ENCODE measurements around the gene SORCS3. TPM values are rescaled to one million over a fixed set of nuclear protein-coding genes. Genes with fewer than 3 reads are reported as not detected.

The SORCS3 gene
- total and polyA plus RNA-seq, 10 of the 15 experiments (the other 5 are each of a cell fraction or from before 2014, with no cell fraction given): 0.01 to 0.04 (median 0.02) TPM; not detected in 7

- H3K27ac ChIP-seq (ENCODE audit: control insufficient read depth, insufficient read depth): no peak overlapping the region
- no peaks in the 10 kb centered on the region for H3K4me1 ChIP-seq (ENCODE audit: control insufficient read depth, insufficient read depth, low read length)
- H3K79me2 ChIP-seq (ENCODE audit: control insufficient read depth, insufficient read depth, low read length): no peaks in the 10 kb centered on the region
- H3K4me2 ChIP-seq (ENCODE audit: control insufficient read depth, insufficient read depth): no peak overlapping the region
- H2AFZ ChIP-seq (ENCODE audit: control insufficient read depth, low read depth, low read length): no peak overlapping the region
- SMC1A ChIA-PET (ENCODE audit: uncharacterized antibody, unreplicated experiment): no interaction called here
- no peaks in the 10 kb centered on the region for H4K20me1 ChIP-seq (ENCODE audit: control insufficient read depth, insufficient read depth)
- H3K36me3 ChIP-seq (ENCODE audit: control insufficient read depth in 2 of 2, insufficient read depth in 2 of 2, low read length in 1 of 2): no peaks in the 10 kb centered on the region
- DNase-seq (ENCODE audit: low read depth, low spot score) (no peak), FAIRE-seq (no peak), ATAC-seq (no peak)
- RAD21 ChIA-PET (ENCODE audit: unreplicated experiment): no interaction called here
- 30% methylated on average over 4 of the region's 4 CpGs for WGBS (ENCODE audit: insufficient coverage, insufficient replicate concordance, low lambda C conversion rate, missing lambda C conversion rate)
- no peaks in the 10 kb centered on the region for H3K9me3 ChIP-seq (replicated peaks; ENCODE audit: control insufficient read depth, insufficient read depth, low read length)
- H3K9ac ChIP-seq (ENCODE audit: control insufficient read depth, insufficient read depth, low read length): no peak overlapping the region
- H3K27me3 ChIP-seq (replicated peaks in 1 of 2; ENCODE audit: control insufficient read depth in 2 of 2, insufficient read depth in 2 of 2, low read length in 1 of 2): no peaks in the 10 kb centered on the region
- no peak overlapping the region for H3K4me3 ChIP-seq
- intact Hi-C loops (cut with micrococcal nuclease; ENCODE audit: unreplicated experiment): no loop called here
- no TSS peak for BruUV-seq (replicated peaks)
- POLR2A ChIA-PET: no interaction called here
- CTCF ChIA-PET: no interaction called here
- in situ Hi-C loops (cut with MboI): no loop called here
- TF ChIP-seq, protein P1, sequence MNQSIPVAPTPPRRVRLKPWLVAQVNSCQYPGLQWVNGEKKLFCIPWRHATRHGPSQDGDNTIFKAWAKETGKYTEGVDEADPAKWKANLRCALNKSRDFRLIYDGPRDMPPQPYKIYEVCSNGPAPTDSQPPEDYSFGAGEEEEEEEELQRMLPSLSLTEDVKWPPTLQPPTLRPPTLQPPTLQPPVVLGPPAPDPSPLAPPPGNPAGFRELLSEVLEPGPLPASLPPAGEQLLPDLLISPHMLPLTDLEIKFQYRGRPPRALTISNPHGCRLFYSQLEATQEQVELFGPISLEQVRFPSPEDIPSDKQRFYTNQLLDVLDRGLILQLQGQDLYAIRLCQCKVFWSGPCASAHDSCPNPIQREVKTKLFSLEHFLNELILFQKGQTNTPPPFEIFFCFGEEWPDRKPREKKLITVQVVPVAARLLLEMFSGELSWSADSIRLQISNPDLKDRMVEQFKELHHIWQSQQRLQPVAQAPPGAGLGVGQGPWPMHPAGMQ (IDR thresholded peaks at IDR 0.05; ENCODE audit: borderline replicate concordance): no peak
- no peak for TF ChIP-seq ZBTB33 (IDR thresholded peaks at IDR 0.05)
- no peak for TF ChIP-seq MTA2 (IDR thresholded peaks at IDR 0.05; ENCODE audit: low read depth)
- TF ChIP-seq BACH1 (IDR thresholded peaks at IDR 0.05; ENCODE audit: borderline replicate concordance): no peak
- no peak for TF ChIP-seq RBBP5 (conservative IDR thresholded peaks at IDR 0.05)
Observed at GRCh38 chr10:105150259-105150880, 509.3 kb downstream of the SORCS3 start.

Measured in GM12878 (cell line).